GM10847 (cell line): ENCODE results near the gene KAT5.

ENCODE experiments used
- POLR2A ChIP-seq: IDR thresholded peaks from 2 replicates; pipeline ENCODE4 v1.6.1; 2011; ENCODE audit not compliant: insufficient read length; ENCODE audit errors: extremely low read depth

The KAT5 gene

GRCh38 chr11:65701686-65702085 lies 10.4 kb upstream of the KAT5 start:
- TF ChIP-seq POLR2A, result no peak

- no peak for TF ChIP-seq POLR2A
Measured at GRCh38 chr11:65703846-65704245, 8.2 kb upstream of the KAT5 start.

- no peak for TF ChIP-seq POLR2A
Measured at GRCh38 chr11:65708451-65708850, 3.6 kb upstream of the KAT5 start.

GRCh38 chr11:65709661-65710060 lies 2.4 kb upstream of the KAT5 start:
- TF ChIP-seq POLR2A, result no peak

- no peak for TF ChIP-seq POLR2A
Measured at GRCh38 chr11:65710421-65710820, 1.6 kb upstream of the KAT5 start.

GRCh38 chr11:65712633-65713076 lies 603 bp downstream of the KAT5 start:
- TF ChIP-seq POLR2A, result no peak

- TF ChIP-seq POLR2A, result no peak
Measured at GRCh38 chr11:65713212-65713969, 1.3 kb downstream of the KAT5 start.

GRCh38 chr11:65714433-65714832 lies 2.4 kb downstream of the KAT5 start:
- TF ChIP-seq POLR2A, result no peak

GRCh38 chr11:65716302-65716701 lies 4.2 kb downstream of the KAT5 start:
- TF ChIP-seq POLR2A, result no peak

- no peak for TF ChIP-seq POLR2A
Measured at GRCh38 chr11:65716774-65717405, 4.8 kb downstream of the KAT5 start.

- no peak for TF ChIP-seq POLR2A
Measured at GRCh38 chr11:65717906-65718305, 5.9 kb downstream of the KAT5 start.

- no peak for TF ChIP-seq POLR2A
Measured at GRCh38 chr11:65718531-65718930, 6.5 kb downstream of the KAT5 start.

- TF ChIP-seq POLR2A, result no peak
Measured at GRCh38 chr11:65718964-65719492, 7.0 kb downstream of the KAT5 start.

- no peak for TF ChIP-seq POLR2A
Measured at GRCh38 chr11:65719871-65720210, 7.8 kb downstream of the KAT5 start.

- TF ChIP-seq POLR2A, result peak; percentile 82
Measured at GRCh38 chr11:65720211-65720934, 8.3 kb downstream of the KAT5 start, which contains the start of gene RNASEH2C. Gene RNASEH2C, minus strand, starts transcription at chr11:65720798. Its CDS starts 40 bp downstream, at chr11:65720758.

- no peak for TF ChIP-seq POLR2A
Measured at GRCh38 chr11:65722261-65722660, 10.2 kb downstream of the KAT5 start.
